ENCODE data around the gene DLGAP4.
A peak's percentile ranks its signal among the peaks of the same experiment; 100 is the strongest.

The DLGAP4 gene

DNA sequence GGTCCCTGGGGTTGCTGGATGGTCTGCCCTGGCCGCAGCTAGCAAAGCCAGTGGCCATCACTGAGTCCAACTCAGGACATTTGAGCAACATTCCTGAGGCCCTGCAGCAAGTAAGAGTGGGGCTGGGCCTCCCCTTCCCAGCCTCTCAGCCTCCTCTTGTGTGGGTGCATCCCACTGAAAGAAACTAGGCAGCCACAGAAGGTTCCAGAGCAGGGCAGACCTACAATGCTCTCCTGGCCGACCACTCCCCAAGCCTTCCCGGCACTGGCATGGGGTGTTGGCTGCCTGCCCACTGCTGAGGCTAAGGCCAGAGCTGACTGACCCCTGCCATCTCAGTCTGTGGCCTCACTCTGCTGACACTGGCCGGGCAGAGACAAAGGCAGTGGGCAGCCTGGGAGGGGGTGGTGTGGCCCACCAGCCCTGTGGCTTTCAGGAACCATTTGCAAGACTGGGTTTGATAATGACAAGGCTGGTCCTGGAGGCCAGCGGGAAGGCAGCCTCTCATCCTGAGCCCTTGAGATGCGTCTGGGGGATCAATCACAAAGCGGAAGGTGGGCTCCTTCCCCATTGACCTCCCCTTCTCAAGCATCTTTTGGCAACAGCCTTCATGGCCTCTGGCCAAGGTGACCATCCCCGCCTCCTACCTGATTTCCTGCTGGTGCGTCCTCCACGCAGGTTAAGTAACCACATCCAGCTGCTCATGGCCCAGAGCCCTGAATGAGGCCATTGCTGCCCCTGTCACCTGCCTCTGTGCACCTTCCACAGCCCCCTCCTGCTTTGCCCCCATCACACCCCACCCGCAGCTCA, 9.6 kb downstream of the DLGAP4 start:
- Mint-ChIP-seq H3K4me3 (no peak overlapping the region), H3K36me3 (ENCODE audit: insufficient read depth) (no peaks in the 10 kb centered on the region), H3K27me3 (peaks cover 31% of the 10 kb centered on the region), H3K9me3 (no peaks in the 10 kb centered on the region), H3K4me1 (no peaks in the 10 kb centered on the region), H3K27ac (ENCODE audit: low read depth) (no peak overlapping the region)
- ATAC-seq (replicated peaks; ENCODE audit: extremely low read depth, poor library complexity, severe bottlenecking) (no peak), DNase-seq (ENCODE audit: low spot score in 2 of 2) (no peak)

DNA sequence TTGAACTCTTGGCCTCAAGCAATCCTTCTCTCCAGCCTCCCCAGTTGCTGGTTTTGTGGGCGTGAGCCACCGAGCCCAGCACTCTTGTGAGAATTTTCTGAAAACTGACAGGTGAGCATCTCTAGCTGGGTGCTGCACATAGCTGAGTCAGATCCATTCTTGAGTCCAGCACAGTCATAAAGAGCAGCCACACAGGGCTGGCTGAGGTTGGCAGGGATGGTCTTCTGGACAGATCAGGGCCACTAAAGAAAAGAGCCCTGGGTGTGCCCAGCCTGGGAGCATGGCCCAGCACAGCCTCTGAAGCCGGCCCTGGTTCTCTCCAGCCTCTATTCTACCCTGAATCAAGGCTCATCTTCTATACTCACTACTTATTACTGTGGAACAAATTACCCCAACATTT, 11.5 kb downstream of the DLGAP4 start:
- Mint-ChIP-seq H3K4me1 (no peaks in the 10 kb centered on the region), H3K27ac (ENCODE audit: low read depth) (peak overlapping the region; percentile 29), H3K4me3 (no peak overlapping the region), H3K27me3 (peaks cover 28% of the 10 kb centered on the region), H3K36me3 (ENCODE audit: insufficient read depth) (no peaks in the 10 kb centered on the region), H3K9me3 (no peaks in the 10 kb centered on the region)
- DNase-seq (ENCODE audit: low spot score in 2 of 2) (no peak), ATAC-seq (replicated peaks; ENCODE audit: extremely low read depth, poor library complexity, severe bottlenecking) (no peak)

DNA sequence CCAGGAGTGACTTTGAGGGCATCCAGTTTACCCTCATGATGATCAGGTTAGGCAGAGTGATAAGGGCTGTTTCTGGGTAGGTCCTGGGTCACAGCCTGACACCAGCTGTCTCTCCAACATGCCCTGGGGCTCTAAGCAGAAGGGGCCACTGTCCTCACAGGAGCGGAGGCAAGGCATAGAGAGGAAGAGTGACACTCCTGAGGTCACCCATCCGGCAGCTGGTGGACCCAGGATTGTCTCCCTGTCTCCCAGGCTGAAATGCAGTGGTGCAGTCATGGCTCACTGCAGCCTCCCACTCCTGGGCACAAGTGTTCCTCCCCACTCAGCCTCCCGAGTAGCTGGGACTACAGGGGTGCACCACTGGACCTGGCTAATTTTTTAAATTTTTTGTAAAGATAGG, 12.0 kb downstream of the DLGAP4 start:
- no peaks in the 10 kb centered on the region for H3K4me1 Mint-ChIP-seq
- H3K27ac Mint-ChIP-seq (ENCODE audit: low read depth): no peak overlapping the region
- H3K36me3 Mint-ChIP-seq (ENCODE audit: insufficient read depth): no peaks in the 10 kb centered on the region
- H3K4me3 Mint-ChIP-seq: no peak overlapping the region
- no peaks in the 10 kb centered on the region for H3K9me3 Mint-ChIP-seq
- ATAC-seq (replicated peaks; ENCODE audit: extremely low read depth, poor library complexity, severe bottlenecking) (no peak), DNase-seq (ENCODE audit: low spot score in 2 of 2) (no peak)
- peaks cover 23% of the 10 kb centered on the region for H3K27me3 Mint-ChIP-seq

DNA sequence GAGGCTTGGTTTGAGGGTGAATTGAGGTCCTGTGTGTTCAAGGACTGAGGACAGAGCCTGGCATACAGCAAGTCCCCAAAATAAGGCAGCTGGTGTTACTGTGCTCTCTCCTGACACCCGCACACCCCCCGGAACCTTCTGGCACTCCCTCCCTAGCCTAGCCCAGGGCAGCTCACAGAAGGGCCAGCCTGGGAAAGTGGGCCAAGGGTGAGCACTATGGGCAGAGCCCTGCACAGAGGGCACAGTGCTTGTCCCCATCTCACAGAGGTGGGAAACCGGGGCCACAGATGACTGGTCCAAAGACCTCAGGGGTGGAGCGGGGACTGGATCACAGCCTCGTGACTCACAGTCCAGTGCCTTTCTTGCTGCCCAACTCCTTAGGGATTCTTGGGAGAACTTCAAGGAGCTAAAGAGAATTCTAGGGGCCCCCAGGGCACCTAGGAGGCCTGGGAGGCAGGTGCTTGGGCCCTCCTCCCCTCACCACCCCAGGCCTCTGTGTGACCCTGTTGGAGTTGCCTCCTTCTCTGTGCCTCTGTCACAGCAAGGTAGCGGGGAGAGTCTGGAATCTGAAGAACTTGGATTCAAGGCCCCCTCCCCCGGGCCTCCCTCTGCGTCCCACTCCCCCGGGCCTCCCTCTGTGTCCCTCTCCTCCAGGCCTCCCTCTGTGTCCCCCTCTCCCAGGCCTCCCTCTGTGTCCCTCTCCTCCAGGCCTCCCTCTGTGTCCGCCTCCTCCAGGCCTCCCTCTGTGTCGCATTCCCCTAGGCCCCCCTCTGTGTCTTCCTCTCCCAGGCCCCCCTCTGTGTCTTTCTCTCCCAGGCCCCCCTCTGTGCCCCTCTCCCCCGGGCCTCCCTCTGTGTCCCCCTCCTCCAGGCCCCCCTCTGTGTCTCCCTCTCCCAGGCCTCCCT, 13.5 kb downstream of the DLGAP4 start:
- H3K4me1 Mint-ChIP-seq: no peaks in the 10 kb centered on the region
- peaks cover 21% of the 10 kb centered on the region for H3K27me3 Mint-ChIP-seq
- no peak for ATAC-seq (replicated peaks; ENCODE audit: extremely low read depth, poor library complexity, severe bottlenecking)
- no peaks in the 10 kb centered on the region for H3K9me3 Mint-ChIP-seq
- H3K4me3 Mint-ChIP-seq: no peak overlapping the region
- H3K36me3 Mint-ChIP-seq (ENCODE audit: insufficient read depth): no peaks in the 10 kb centered on the region
- DNase-seq (ENCODE audit: low spot score in 2 of 2): no peak
- H3K27ac Mint-ChIP-seq (ENCODE audit: low read depth): no peak overlapping the region

DNA sequence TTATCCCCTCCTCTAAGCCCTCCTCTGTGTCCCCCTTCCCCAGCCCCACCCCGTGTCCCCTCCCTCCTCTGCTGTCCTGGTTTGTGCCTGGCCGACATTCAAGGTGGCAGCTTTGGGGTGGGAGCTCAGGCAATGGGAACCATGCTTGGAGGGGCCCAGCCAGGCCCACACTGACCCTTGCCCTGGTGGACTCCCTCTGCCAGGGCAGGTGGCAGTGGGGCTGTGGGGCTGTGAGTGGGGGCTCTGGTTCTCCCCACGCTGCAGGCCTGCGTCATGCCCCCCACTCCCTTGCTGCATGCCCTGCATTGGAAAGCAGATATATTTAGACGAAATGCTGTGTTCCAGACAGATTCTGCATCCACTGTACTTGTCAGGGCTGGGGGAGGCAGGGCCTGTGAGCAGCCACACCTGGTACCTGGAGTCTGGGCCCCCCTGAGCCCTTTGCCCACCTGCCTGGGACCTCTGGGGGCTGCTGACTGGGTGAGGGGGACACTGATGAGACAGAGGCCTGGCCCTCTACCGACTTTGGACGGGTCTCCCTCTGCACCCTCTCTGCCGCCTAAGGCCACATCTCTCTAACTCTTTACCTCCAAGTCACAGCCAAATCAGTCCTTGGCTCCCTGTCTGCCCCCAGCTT, 14.2 kb downstream of the DLGAP4 start:
- DNase-seq (ENCODE audit: low spot score in 2 of 2) (no peak), ATAC-seq (replicated peaks; ENCODE audit: extremely low read depth, poor library complexity, severe bottlenecking) (no peak)
- Mint-ChIP-seq H3K9me3 (no peaks in the 10 kb centered on the region), H3K4me3 (no peak overlapping the region), H3K4me1 (no peaks in the 10 kb centered on the region), H3K27me3 (peaks cover 21% of the 10 kb centered on the region), H3K27ac (ENCODE audit: low read depth) (no peak overlapping the region), H3K36me3 (ENCODE audit: insufficient read depth) (no peaks in the 10 kb centered on the region)

DNA sequence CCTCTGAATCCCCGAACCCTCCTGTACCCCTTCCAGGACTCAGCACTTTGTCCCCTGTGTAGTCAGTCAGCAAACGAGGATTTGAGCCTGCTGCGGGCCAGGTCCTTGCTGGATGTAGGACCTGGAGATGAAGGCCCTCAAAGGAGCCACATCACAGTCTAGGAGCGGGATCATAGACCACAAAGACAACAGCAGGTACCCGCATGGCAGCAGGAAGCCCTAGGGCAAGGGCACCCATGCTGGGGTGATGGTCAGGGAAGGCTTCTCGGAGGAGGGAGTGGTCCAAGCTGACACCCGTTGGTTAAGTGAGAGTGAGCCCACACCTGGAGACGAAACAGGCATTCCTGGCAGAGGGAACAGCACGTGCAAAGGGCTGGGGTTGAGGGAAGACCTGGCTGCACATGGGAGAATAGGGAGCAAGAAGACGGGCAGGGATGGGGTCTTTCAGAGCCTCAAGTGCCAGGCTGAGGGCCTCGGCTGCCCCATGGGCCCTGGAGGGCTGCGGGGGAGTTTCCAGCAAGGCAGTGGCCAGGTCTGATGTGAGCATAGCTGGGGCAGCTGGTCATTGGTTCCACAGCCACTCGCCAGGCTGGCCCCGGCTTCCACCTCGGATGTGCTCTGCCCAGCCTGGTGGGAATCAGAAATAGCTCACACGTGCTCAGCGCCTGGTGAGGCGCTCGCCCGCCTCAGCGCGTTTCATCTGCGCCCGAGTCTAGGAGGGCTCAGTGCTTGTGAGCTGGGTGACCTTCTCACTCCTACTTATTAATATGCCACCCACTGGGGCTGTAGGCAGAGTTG, 15.0 kb downstream of the DLGAP4 start:
- Mint-ChIP-seq H3K36me3 (ENCODE audit: insufficient read depth) (no peaks in the 10 kb centered on the region), H3K4me3 (no peak overlapping the region), H3K27me3 (peaks cover 21% of the 10 kb centered on the region), H3K9me3 (no peaks in the 10 kb centered on the region), H3K27ac (ENCODE audit: low read depth) (no peak overlapping the region), H3K4me1 (no peaks in the 10 kb centered on the region)
- DNase-seq (ENCODE audit: low spot score in 2 of 2) (no peak), ATAC-seq (replicated peaks; ENCODE audit: extremely low read depth, poor library complexity, severe bottlenecking) (no peak)

DNA sequence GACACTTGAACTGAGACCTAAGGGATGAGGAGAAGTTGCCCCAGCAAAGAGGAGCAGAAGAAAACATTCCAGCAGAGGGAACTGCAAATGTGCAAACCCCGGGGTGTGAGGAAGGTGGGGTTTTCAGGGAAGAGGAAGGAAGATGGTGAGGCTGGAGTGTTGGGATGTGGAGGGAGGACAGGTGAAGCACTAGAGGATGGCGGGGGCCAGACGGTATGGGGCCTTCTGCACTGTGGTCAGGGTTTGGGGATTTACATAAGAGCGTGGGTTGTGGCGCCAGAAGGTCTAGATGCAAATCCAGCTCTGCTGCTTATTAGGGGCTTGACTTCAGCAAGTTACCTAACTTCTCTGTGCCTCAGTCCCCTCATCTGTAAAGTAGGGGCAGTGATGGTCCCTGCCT, 16.0 kb downstream of the DLGAP4 start:
- Mint-ChIP-seq H3K4me1 (no peaks in the 10 kb centered on the region), H3K36me3 (ENCODE audit: insufficient read depth) (no peaks in the 10 kb centered on the region), H3K4me3 (no peak overlapping the region), H3K27ac (ENCODE audit: low read depth) (no peak overlapping the region), H3K27me3 (peaks cover 21% of the 10 kb centered on the region), H3K9me3 (no peaks in the 10 kb centered on the region)
- no peak for DNase-seq (ENCODE audit: low spot score in 2 of 2)
- ATAC-seq (replicated peaks; ENCODE audit: extremely low read depth, poor library complexity, severe bottlenecking): no peak

DNA sequence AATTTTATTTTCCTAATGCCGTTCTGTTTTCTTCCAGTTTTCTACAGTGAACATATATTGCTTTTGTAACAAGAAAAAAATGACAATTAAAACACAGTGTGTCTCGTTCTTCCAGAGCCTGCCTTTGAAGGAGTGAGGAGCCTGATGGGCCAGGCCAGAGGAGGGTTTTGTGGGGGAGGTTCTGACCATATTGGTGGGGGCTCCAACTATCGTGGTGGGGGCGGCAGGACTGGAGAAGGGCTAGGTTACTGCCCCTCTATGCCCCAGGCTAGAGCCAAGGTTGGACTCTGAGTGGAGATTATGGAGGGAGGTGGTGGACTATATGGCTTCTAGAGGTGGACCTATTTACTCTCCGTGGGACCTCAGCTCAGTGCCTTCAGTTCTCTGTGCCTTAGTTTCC, 24.0 kb downstream of the DLGAP4 start:
- Mint-ChIP-seq H3K27me3 (peaks cover 42% of the 10 kb centered on the region), H3K4me1 (no peaks in the 10 kb centered on the region), H3K36me3 (ENCODE audit: insufficient read depth) (peaks cover 2% of the 10 kb centered on the region), H3K4me3 (no peak overlapping the region), H3K9me3 (no peaks in the 10 kb centered on the region), H3K27ac (ENCODE audit: low read depth) (no peak overlapping the region)
- ATAC-seq (replicated peaks; ENCODE audit: extremely low read depth, poor library complexity, severe bottlenecking) (no peak), DNase-seq (ENCODE audit: low spot score in 2 of 2) (no peak)

DNA sequence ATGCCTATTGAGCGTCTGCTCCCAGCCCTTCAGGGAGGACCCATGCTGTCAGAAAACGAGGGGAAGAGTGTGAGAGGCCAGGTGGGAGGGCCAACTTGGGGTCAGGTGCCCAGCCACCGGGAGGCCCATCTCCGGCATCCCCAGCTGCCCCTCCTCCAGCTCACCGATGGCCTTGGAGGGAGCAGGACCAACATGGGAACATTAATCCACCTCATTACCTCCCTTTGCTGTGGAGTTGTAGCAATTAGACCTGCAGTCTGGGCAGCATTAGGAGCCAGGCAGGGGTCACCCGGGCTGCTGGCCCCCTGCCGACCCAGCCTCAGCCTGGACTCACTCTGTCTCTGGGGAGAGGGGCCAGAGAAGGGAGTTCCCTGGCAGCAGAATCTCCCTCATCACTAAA, 25.1 kb downstream of the DLGAP4 start:
- DNase-seq (ENCODE audit: low spot score in 2 of 2) (no peak), ATAC-seq (replicated peaks; ENCODE audit: extremely low read depth, poor library complexity, severe bottlenecking) (no peak)
- Mint-ChIP-seq H3K9me3 (no peaks in the 10 kb centered on the region), H3K4me1 (no peaks in the 10 kb centered on the region), H3K27me3 (peaks cover 53% of the 10 kb centered on the region), H3K27ac (ENCODE audit: low read depth) (no peak overlapping the region), H3K4me3 (no peak overlapping the region), H3K36me3 (ENCODE audit: insufficient read depth) (peaks cover 2% of the 10 kb centered on the region)

DNA sequence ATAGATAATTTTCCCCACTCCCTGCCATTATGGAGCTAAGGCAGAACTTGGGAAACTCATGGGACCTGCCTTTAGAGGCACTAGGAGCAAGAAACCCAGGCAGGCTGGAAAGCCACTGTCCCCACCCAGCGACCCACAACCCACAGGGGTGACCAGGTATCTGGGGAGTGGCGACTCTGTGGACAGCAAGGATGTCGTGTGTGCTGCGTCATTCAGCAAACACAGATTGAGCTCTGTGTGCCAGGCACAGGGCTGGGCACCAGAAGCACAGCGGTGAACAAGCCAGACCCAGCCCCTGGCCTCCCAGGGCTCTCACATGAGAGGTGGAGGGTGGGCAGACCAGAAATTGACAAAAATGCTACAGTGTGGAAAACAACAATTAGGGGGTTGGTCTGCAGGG, 27.7 kb downstream of the DLGAP4 start:
- Mint-ChIP-seq H3K9me3 (no peaks in the 10 kb centered on the region), H3K4me1 (no peaks in the 10 kb centered on the region), H3K4me3 (no peak overlapping the region), H3K27me3 (peaks cover 75% of the 10 kb centered on the region), H3K36me3 (ENCODE audit: insufficient read depth) (peaks cover 2% of the 10 kb centered on the region), H3K27ac (ENCODE audit: low read depth) (no peak overlapping the region)
- DNase-seq (ENCODE audit: low spot score in 2 of 2) (no peak), ATAC-seq (replicated peaks; ENCODE audit: extremely low read depth, poor library complexity, severe bottlenecking) (no peak)

DNA sequence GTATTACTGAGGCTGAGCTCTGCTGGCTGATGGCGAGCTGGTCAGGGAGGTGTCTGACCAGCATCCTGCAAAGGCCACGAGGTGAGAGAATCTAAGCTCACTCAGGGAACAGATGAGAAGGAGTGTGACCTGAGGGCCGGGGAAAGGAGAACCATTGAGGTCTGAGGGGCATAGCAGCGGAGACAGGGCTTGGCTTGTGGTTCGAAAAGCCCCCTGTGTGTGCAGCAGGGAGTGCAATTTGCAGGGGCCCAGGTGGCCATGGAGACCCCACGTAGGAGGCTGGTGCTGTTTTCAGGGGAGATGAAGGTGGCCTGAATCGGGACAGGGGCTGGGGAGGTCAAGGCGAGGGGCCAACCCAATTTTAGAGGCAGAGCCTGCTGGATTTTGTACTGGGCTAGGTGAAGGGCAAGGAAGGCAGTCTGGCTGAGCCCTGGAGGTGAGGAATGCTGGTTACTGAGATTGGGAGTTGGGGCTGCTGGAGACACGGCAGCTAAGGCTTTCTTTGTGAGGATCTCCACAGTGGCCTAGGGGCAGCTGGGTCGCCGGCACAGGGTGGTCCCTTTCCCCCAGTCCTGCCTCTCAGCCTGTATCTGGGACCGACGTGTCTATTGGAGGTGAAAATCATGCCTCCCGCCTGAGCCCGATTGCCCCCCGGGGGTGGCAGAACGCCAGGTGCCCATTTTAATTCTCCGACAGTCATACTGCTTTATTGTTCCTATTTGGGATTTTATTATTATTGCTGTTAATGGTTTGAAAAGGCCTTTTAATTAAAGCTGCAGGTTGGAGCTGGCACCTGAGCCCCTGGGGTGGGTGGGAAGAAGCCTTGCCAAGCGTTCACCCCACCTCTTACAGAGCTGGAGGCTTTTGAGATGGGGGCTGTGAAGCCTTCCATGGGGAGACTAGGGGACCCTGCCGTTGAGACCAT, 28.4 kb downstream of the DLGAP4 start:
- no peak overlapping the region for H3K4me3 Mint-ChIP-seq
- peaks cover 82% of the 10 kb centered on the region for H3K27me3 Mint-ChIP-seq
- no peaks in the 10 kb centered on the region for H3K4me1 Mint-ChIP-seq
- no peak overlapping the region for H3K27ac Mint-ChIP-seq (ENCODE audit: low read depth)
- DNase-seq (ENCODE audit: low spot score in 2 of 2) (no peak), ATAC-seq (replicated peaks; ENCODE audit: extremely low read depth, poor library complexity, severe bottlenecking) (no peak)
- no peaks in the 10 kb centered on the region for H3K9me3 Mint-ChIP-seq
- H3K36me3 Mint-ChIP-seq (ENCODE audit: insufficient read depth): peaks cover 2% of the 10 kb centered on the region
